ENCODE data around the gene SLC16A13. TPM values are rescaled to one million over a fixed set of nuclear protein-coding genes. Genes with fewer than 3 reads are reported as not detected.

The SLC16A13 gene
- total RNA-seq, 1 donor from 2014 or later = 1.5 TPM

- peak overlapping the region; percentile 98 to 99 for H3K27ac ChIP-seq
- H3K27me3 ChIP-seq = peaks cover 14% of the 10 kb centered on the region
- peak in 1 of 2 donors; percentile 85 for DNase-seq (ENCODE audit: low spot score in 2 of 2)
- intact Hi-C loops (cut with DNase I) = loop anchor here (10.0 kb wide), 5 partner anchors 264 to 1824 kb away; partner anchors contain the start of genes NUP88, PIMREG, XAF1 and ZNF594
- no peaks in the 10 kb centered on the region for H3K9me3 ChIP-seq
- peaks cover 6 to 8% of the 10 kb centered on the region in 2 donors for H3K36me3 ChIP-seq
- no peak for TF ChIP-seq CTCF (IDR thresholded peaks at IDR 0.05)
- H3K4me1 ChIP-seq = peaks cover 26 to 44% of the 10 kb centered on the region in 2 donors
- peak overlapping the region; percentile 55 to 72 for H3K4me3 ChIP-seq
Measured at GRCh38 chr17:7018331-7018964, 17.4 kb upstream of the SLC16A13 start.

- Histone ChIP-seq H3K27ac (peak overlapping the region; percentile 98 to 99), H3K9me3 (no peaks in the 10 kb centered on the region), H3K36me3 (peaks cover 6 to 8% of the 10 kb centered on the region in 2 donors), H3K27me3 (peaks cover 14% of the 10 kb centered on the region), H3K4me3 (peak overlapping the region; percentile 55 to 72), H3K4me1 (peaks cover 18 to 41% of the 10 kb centered on the region in 2 donors)
- TF ChIP-seq CTCF (IDR thresholded peaks at IDR 0.05) = no peak
- DNase-seq (ENCODE audit: low spot score in 2 of 2) = peak in 1 of 2 donors; percentile 67
- intact Hi-C loops (cut with DNase I) = loop anchor here (10.0 kb wide), 5 partner anchors 265 to 1825 kb away; partner anchors contain the start of genes NUP88, PIMREG, XAF1 and ZNF594
Measured at GRCh38 chr17:7019367-7019766, 16.4 kb upstream of the SLC16A13 start.

GRCh38 chr17:7019839-7020519, 15.8 kb upstream of the SLC16A13 start:
- peaks cover 6 to 8% of the 10 kb centered on the region in 2 donors for H3K36me3 ChIP-seq
- DNase-seq (ENCODE audit: low spot score in 2 of 2) = peak in 1 of 2 donors; percentile 73
- H3K27ac ChIP-seq = peak overlapping the region; percentile 98 to 99
- no peaks in the 10 kb centered on the region for H3K9me3 ChIP-seq
- intact Hi-C loops (cut with DNase I) = loop anchor here (5.0 to 10.0 kb wide), 7 partner anchors 108 to 1825 kb away; partner anchors contain the start of genes NUP88, PIMREG, XAF1 and ZNF594
- H3K27me3 ChIP-seq = peaks cover 14% of the 10 kb centered on the region
- H3K4me3 ChIP-seq = peak overlapping the region; percentile 55 to 72
- no peak for TF ChIP-seq CTCF (IDR thresholded peaks at IDR 0.05)
- peaks cover 17 to 41% of the 10 kb centered on the region in 2 donors for H3K4me1 ChIP-seq

GRCh38 chr17:7020894-7021664, 14.7 kb upstream of the SLC16A13 start:
- intact Hi-C loops (cut with DNase I) = loop anchor here (5.0 kb wide), 2 partner anchors 109 to 179 kb away; no protein-coding TSS in a partner anchor
- Histone ChIP-seq H3K4me1 (peaks cover 10 to 33% of the 10 kb centered on the region in 2 donors), H3K36me3 (peaks cover 6 to 8% of the 10 kb centered on the region in 2 donors), H3K27me3 (peaks cover 14% of the 10 kb centered on the region), H3K9me3 (no peaks in the 10 kb centered on the region), H3K27ac (peak overlapping the region; percentile 61 to 75), H3K4me3 (peak overlapping the region in 1 of 2 donors; percentile 56)
- no peak for DNase-seq (ENCODE audit: low spot score in 2 of 2)
- no peak for TF ChIP-seq CTCF (IDR thresholded peaks at IDR 0.05)

Data from ascending aorta (tissue), 2 donors.